ENCODE measurements around the gene KRT31. TPM values are rescaled to one million over a fixed set of nuclear protein-coding genes. Genes with fewer than 3 reads are reported as not detected.

Gene KRT31
- total RNA-seq, 1 experiment from 2014 or later, result not detected

DNA sequence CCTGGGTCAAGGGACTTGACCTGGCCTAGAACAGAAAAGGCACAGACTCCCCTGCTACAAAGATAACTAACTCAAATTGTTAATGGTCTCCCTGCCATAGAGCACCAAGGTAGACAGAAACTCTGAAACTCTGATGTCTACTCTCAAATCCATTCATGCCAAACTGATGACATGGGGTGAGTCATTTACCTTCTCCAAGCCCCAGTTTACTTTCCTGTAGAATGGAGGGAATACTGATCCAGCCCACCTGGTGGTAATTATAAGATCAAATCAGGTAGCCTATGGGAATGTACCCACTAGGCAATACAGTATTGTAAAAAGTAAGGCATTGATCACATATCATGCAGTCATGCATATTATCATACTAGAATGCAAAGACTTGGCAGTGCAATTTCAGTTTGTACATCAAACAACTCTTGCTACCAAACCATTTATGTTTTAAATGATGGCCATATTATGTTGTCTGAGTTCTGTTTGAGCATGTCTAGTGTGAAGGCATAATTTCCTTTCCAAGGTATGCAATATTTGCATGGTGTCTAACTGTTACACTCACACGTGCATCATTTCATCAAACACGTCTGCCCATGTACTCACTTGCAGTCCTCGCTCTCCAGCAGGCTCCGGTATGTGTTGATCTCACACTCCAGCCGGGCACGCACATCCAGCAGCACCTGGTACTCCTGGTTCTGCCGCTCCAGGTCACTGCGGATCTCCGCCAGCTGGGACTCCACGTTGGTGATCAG is 3.0 kb downstream of the KRT31 start:
- peaks cover 5% of the 10 kb centered on the region for H3K36me3 Mint-ChIP-seq (ENCODE audit: insufficient read depth, unreplicated experiment)
- H3K4me1 Mint-ChIP-seq (ENCODE audit: insufficient read depth, unreplicated experiment), result no peaks in the 10 kb centered on the region
- POLR2A ChIA-PET, result no interaction called here

DNA sequence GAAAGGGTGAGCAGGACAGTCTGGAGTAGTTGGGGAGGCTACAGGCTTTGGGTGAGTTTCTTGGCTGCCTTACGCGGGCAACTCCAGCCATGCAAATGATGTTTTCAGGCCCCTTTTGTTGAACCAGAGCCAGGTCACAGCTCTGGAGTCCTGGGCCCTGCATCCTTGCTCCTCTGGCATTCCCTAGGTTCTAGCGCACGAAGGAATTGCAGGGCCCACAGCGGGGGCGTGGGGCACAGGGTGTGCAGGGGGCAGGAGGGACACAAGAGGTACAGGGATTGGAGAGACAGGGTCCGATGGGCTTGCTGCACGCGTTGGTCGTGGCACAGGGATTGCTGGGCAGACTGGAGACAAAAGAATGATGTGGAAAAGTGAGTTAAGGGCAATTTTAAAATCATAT is 3.6 kb downstream of the KRT31 start:
- intact Hi-C loops (cut with micrococcal nuclease), result no loop called here
- TF ChIP-seq, protein P1, sequence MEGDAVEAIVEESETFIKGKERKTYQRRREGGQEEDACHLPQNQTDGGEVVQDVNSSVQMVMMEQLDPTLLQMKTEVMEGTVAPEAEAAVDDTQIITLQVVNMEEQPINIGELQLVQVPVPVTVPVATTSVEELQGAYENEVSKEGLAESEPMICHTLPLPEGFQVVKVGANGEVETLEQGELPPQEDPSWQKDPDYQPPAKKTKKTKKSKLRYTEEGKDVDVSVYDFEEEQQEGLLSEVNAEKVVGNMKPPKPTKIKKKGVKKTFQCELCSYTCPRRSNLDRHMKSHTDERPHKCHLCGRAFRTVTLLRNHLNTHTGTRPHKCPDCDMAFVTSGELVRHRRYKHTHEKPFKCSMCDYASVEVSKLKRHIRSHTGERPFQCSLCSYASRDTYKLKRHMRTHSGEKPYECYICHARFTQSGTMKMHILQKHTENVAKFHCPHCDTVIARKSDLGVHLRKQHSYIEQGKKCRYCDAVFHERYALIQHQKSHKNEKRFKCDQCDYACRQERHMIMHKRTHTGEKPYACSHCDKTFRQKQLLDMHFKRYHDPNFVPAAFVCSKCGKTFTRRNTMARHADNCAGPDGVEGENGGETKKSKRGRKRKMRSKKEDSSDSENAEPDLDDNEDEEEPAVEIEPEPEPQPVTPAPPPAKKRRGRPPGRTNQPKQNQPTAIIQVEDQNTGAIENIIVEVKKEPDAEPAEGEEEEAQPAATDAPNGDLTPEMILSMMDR (IDR thresholded peaks at IDR 0.05; ENCODE audit: unreplicated experiment), result no peak
- no peaks in the 10 kb centered on the region for H3K9me3 Mint-ChIP-seq (ENCODE audit: unreplicated experiment)
- DNase-seq (ENCODE audit: unreplicated experiment), result no peak
- no TSS peak for BruUV-seq (replicated peaks)
- H3K27ac Mint-ChIP-seq (ENCODE audit: low read depth, unreplicated experiment), result no peak overlapping the region
- peaks cover under 1% of the 10 kb centered on the region for H3K27me3 Mint-ChIP-seq (ENCODE audit: insufficient read depth, unreplicated experiment)
- no peak overlapping the region for H3K4me3 Mint-ChIP-seq (ENCODE audit: unreplicated experiment)
- ChIA-PET POLR2A (no interaction called here), CTCF (no interaction called here)
- peaks cover 5% of the 10 kb centered on the region for H3K36me3 Mint-ChIP-seq (ENCODE audit: insufficient read depth, unreplicated experiment)
- no peaks in the 10 kb centered on the region for H3K4me1 Mint-ChIP-seq (ENCODE audit: insufficient read depth, unreplicated experiment)

More for the DNA sequence above, 3.0 kb downstream of the KRT31 start:
- intact Hi-C loops (cut with micrococcal nuclease), result no loop called here
- DNase-seq (ENCODE audit: unreplicated experiment), result no peak
- Mint-ChIP-seq H3K4me3 (ENCODE audit: unreplicated experiment) (no peak overlapping the region), H3K27me3 (ENCODE audit: insufficient read depth, unreplicated experiment) (peaks cover 7% of the 10 kb centered on the region), H3K9me3 (ENCODE audit: unreplicated experiment) (no peaks in the 10 kb centered on the region), H3K27ac (ENCODE audit: low read depth, unreplicated experiment) (no peak overlapping the region)
- TF ChIP-seq, protein P1 (IDR thresholded peaks at IDR 0.05; ENCODE audit: unreplicated experiment), result no peak
- no TSS peak for BruUV-seq (replicated peaks)
- CTCF ChIA-PET, result no interaction called here

DNA sequence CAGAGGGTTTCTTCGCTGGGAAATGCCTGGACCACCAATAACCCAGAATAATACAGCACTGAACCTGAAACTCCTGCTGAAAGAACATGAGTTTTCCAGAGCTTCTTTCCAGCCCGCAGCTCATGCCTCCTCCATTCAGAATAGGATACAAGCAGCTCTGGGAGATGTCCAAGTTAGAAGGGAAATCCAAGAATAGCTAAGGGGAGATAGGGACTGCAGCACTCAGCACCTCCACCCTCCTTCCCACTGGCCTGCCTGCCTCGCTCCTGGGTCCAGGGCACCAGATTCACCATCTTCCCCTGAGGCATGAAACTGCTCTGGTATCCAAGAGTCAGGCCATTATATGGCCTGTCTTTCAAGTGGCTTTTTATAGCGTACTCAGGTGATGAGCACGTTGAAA is 4.1 kb downstream of the KRT31 start:
- no peaks in the 10 kb centered on the region for H3K9me3 Mint-ChIP-seq (ENCODE audit: unreplicated experiment)
- no peaks in the 10 kb centered on the region for H3K27me3 Mint-ChIP-seq (ENCODE audit: insufficient read depth, unreplicated experiment)
- intact Hi-C loops (cut with micrococcal nuclease), result no loop called here
- TF ChIP-seq, protein P1 (IDR thresholded peaks at IDR 0.05; ENCODE audit: unreplicated experiment), result no peak
- peaks cover 5% of the 10 kb centered on the region for H3K36me3 Mint-ChIP-seq (ENCODE audit: insufficient read depth, unreplicated experiment)
- no peaks in the 10 kb centered on the region for H3K4me1 Mint-ChIP-seq (ENCODE audit: insufficient read depth, unreplicated experiment)
- ChIA-PET CTCF (interaction anchor here (0.6 kb wide), 1 partner anchor 64 kb away, joined by 3 read pairs; no protein-coding TSS in a partner anchor), POLR2A (interaction anchor here (0.6 to 0.8 kb wide), 2 partner anchors 10 to 54 kb away, joined by 3 read pairs; no protein-coding TSS in a partner anchor)
- no peak overlapping the region for H3K27ac Mint-ChIP-seq (ENCODE audit: low read depth, unreplicated experiment)
- H3K4me3 Mint-ChIP-seq (ENCODE audit: unreplicated experiment), result no peak overlapping the region
- DNase-seq (ENCODE audit: unreplicated experiment), result no peak
- BruUV-seq (replicated peaks), result no TSS peak

DNA sequence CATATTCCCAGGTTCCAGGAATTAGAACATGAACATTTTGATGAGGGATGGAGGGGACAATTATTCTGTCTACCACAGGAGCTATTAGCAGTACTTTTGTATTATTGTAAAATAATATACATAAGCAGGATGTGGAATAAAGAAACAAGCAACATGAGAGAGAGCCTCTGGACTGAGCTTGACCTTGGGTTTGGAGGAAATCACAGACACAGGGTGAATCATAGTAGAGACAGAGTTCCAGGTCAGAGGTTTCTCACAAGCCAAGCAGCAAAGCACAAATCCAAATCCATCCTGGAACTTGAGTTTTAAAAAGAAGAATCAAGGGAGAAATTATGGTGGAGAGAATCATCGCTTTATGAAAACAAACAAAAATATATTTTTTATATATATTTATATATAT is 5.1 kb downstream of the KRT31 start:
- Mint-ChIP-seq H3K4me3 (ENCODE audit: unreplicated experiment) (no peak overlapping the region), H3K27me3 (ENCODE audit: insufficient read depth, unreplicated experiment) (no peaks in the 10 kb centered on the region), H3K36me3 (ENCODE audit: insufficient read depth, unreplicated experiment) (peaks cover 5% of the 10 kb centered on the region), H3K9me3 (ENCODE audit: unreplicated experiment) (no peaks in the 10 kb centered on the region), H3K27ac (ENCODE audit: low read depth, unreplicated experiment) (no peak overlapping the region), H3K4me1 (ENCODE audit: insufficient read depth, unreplicated experiment) (no peaks in the 10 kb centered on the region)
- intact Hi-C loops (cut with micrococcal nuclease), result no loop called here
- BruUV-seq (replicated peaks), result no TSS peak
- ChIA-PET POLR2A (no interaction called here), CTCF (interaction anchor here (0.9 kb wide), 1 partner anchor 26 kb away, joined by 3 read pairs; no protein-coding TSS in a partner anchor)
- TF ChIP-seq, protein P1 (IDR thresholded peaks at IDR 0.05; ENCODE audit: unreplicated experiment), result no peak
- no peak for DNase-seq (ENCODE audit: unreplicated experiment)

All from MCF 10A (cell line).